Sigmoid colon (tissue), 4 donors: ENCODE data around the gene EFEMP2.

Experiments
- CTCF ChIP-seq, 4 experiments: fragments of 450-650 bp in 3 of 4; fragments of 200-600 bp in 1 of 4; IDR thresholded peaks; one replicate each; pipeline ENCODE4 v1.5.1; 2016 to 2019; ENCODE audit warnings: antibody characterized with exemption in 4 of 4, mild to moderate bottlenecking in 3 of 4, moderate library complexity in 2 of 4
- EP300 ChIP-seq, 4 donors: sonication (generic); formaldehyde crosslinking; IDR thresholded peaks; one replicate each; pipeline ENCODE4 v1.6.1; 2017; ENCODE audit warnings: antibody characterized with exemption in 4 of 4

- TF ChIP-seq CTCF (IDR thresholded peaks at IDR 0.05), result no peak
- TF ChIP-seq EP300 (IDR thresholded peaks at IDR 0.05), result no peak
Measured at GRCh38 chr11:65906602-65907001, 34.0 kb upstream of the EFEMP2 start.
